ENCODE data around the gene PRPF39.

DNA sequence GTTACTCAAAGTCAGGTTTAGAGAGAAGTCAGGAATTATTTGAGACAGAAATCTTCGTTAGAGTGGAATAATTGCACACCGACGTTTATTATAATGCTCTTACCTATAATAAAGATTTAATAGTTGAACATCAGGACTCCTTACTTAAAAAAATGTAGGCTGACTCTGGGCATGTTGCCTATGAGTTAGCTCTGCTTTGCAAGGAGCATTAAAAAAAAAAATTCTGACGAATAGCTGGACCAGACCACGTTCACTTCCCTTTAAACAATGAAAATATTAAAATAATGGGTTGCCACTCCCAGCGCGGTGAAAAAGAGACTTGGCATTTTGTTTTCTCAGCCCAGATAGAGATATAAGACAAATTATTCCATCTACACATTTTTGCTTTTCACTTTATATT, 51.2 kb downstream of the PRPF39 start:
- TF ChIP-seq, protein P1, sequence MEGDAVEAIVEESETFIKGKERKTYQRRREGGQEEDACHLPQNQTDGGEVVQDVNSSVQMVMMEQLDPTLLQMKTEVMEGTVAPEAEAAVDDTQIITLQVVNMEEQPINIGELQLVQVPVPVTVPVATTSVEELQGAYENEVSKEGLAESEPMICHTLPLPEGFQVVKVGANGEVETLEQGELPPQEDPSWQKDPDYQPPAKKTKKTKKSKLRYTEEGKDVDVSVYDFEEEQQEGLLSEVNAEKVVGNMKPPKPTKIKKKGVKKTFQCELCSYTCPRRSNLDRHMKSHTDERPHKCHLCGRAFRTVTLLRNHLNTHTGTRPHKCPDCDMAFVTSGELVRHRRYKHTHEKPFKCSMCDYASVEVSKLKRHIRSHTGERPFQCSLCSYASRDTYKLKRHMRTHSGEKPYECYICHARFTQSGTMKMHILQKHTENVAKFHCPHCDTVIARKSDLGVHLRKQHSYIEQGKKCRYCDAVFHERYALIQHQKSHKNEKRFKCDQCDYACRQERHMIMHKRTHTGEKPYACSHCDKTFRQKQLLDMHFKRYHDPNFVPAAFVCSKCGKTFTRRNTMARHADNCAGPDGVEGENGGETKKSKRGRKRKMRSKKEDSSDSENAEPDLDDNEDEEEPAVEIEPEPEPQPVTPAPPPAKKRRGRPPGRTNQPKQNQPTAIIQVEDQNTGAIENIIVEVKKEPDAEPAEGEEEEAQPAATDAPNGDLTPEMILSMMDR (conservative IDR thresholded peaks at IDR 0.05; ENCODE audit: low read length) = no peak
- TF ChIP-seq EZH2phosphoT487 (IDR thresholded peaks at IDR 0.05; ENCODE audit: borderline replicate concordance) = no peak

All from Loucy (cell line).